Bronchial epithelial cell (primary cell): ENCODE data around the gene ZNF200. TPM values are rescaled to one million over a fixed set of nuclear protein-coding genes. Genes with fewer than 3 reads are reported as not detected.

Experiments
- DNase-seq: peaks from one replicate; pipeline ENCODE4 v3.0.0-alpha.2; 2010; ENCODE audit warnings: low read depth
- FAIRE-seq: peaks from 2 replicates; lab custom pipeline; 2011; peaks lifted over from hg19 to GRCh38; lab: Jason Lieb, UNC
- H3K27me3 ChIP-seq: 2 replicates; pipeline ENCODE4 v1.5.1; 2011; ENCODE audit warnings: low read length; ENCODE audit not compliant: control insufficient read depth, insufficient read depth
- H3K36me3 ChIP-seq: 2 replicates; pipeline ENCODE4 v1.5.1; 2011; ENCODE audit warnings: low read length; ENCODE audit not compliant: control insufficient read depth, insufficient read depth
- H3K4me3 ChIP-seq: 2 replicates; pipeline ENCODE4 v1.5.1; 2011; ENCODE audit warnings: mild to moderate bottlenecking, low read depth, low read length, control low read depth
- CTCF ChIP-seq: IDR thresholded peaks from 2 replicates; pipeline ENCODE4 v1.5.1; 2011; ENCODE audit warnings: mild to moderate bottlenecking, moderate library complexity, low read length, control low read depth, inconsistent platforms; ENCODE audit not compliant: insufficient read depth, severe bottlenecking
- total RNA-seq: library from RNA; depleted of rRNA; stranded (reverse); fragments of >200 nt; gene quantifications from 2 replicates; pipeline ENCODE4 v1.2.1, GENCODE V29; 2014

ZNF200 gene
- total RNA-seq, 1 donor from 2014 or later, result 9.5 TPM

GRCh38 chr16:3193221-3194212 is 41.4 kb downstream of the ZNF200 start:
- TF ChIP-seq CTCF, result no peak
- FAIRE-seq (no peak), DNase-seq (no peak)
- H3K4me3 ChIP-seq, result no peak overlapping the region
- H3K36me3 ChIP-seq, result no peaks in the 10 kb centered on the region
- H3K27me3 ChIP-seq, result no peaks in the 10 kb centered on the region

DNA sequence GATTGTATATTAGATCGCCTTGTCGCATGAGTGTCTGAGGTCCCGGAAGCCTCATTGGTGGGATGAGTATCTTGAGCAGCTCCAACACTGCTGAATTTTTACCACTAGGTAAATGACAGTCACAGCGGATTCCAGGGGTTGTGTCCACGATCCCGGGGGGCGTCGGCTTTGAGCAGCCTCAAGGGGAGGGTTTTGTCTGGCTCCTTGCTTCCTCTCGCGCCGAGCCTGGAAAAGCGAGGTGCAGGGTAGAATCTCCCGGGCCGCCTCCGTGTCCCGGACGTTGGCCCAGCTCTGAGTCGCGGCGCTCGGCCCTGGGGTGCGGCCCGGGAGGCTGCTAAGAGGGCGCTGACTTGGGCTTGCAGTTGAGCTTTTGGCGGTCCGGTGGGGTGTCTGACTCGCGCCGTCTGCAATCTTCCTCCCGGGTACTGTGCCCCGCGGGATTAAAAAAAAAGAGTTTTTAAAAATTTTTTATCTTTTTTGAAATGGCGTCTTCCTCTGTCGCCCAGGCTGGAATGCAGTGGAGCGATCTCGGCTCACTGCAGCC is 42.4 kb downstream of the ZNF200 start:
- TF ChIP-seq CTCF, result no peak
- DNase-seq (no peak), FAIRE-seq (no peak)
- H3K36me3 ChIP-seq, result no peaks in the 10 kb centered on the region
- no peak overlapping the region for H3K4me3 ChIP-seq
- no peaks in the 10 kb centered on the region for H3K27me3 ChIP-seq

DNA sequence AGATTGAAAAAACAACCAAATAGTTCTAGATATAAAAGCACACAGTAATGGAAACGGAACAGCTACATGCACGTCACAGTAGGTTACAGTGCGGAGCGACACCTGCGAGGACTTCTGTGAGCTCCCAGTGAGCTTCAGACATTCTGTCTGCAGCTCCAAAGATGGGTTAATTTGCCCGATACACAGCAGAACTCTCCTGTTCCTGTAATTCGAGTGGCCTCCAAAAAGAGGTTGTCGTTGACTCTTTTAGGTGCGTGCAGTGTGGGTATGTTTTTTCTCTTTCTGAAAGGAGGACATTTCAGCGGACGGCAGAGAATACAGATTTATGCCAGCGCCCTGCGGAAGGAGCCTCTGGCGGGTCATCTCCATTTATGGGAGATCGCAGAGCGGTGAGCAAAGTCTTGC is 44.0 kb downstream of the ZNF200 start:
- peak overlapping the region; percentile 28 for H3K4me3 ChIP-seq
- DNase-seq (no peak), FAIRE-seq (no peak)
- no peak for TF ChIP-seq CTCF
- no peaks in the 10 kb centered on the region for H3K36me3 ChIP-seq
- no peaks in the 10 kb centered on the region for H3K27me3 ChIP-seq

DNA sequence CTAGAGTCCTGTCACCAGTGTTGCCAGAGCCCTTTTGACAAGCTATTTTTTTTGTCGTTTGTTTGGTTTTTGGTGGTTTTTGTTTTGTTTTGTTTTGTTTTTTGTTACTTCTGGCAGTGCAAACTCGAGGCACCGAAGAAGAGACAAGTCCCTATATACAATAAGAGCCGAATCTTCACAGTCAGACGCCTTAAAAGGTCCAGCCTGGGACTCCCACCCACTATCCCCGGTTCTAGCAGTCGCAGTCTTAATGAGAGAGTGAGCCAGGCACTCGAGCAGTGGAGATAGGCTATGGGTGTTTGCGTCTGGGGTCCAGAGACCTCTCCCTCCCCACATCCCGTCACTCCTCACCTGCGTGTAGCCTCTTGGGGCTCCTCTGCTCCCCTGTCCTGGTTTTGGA is 45.1 kb downstream of the ZNF200 start:
- no peak for FAIRE-seq
- no peak overlapping the region for H3K4me3 ChIP-seq
- no peaks in the 10 kb centered on the region for H3K36me3 ChIP-seq
- H3K27me3 ChIP-seq, result no peaks in the 10 kb centered on the region
- TF ChIP-seq CTCF, result no peak
- DNase-seq, result no peak

DNA sequence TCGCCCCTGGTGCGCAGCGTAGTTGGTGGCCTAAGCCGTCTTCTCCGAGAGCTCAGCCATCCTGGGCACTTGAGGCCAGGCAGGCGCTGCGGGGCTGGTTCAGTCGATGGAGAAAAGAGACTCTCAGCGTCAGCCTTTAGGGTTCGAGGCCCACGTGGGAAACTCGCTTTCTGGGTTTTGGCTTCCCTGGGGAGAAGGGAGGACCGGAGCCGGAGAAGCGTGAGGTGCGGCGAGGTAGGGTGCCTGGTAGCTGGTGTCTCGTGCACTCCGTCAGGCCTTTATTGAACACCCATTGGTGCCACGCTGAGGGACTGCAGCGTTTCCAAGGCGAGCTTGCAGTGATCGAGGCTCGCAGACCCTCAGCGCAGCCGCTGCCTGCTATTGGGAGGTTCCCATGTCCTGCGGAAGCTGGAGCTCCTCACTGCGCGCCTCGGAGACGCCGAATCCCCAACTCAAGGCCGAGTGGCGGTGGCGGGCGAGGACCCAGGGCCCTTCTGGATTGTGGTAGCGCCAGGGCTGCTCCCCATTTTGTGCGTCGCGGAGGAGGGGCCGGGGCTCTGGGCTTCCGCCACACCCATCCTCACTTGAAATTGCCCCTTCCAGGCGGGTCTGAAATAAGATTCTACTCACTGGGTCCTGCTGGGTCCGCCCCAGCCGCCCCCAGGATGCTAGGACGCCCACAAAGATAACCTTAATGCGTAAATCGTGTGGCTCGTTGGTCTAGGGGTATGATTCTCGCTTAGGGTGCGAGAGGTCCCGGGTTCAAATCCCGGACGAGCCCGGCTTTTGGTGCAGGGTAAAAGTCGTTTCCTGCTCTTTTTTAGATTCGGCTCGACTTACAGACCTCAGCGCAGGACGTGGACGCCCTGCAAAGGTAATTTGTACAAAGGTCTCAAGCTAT is 45.8 kb downstream of the ZNF200 start:
- no peak for TF ChIP-seq CTCF
- Histone ChIP-seq H3K4me3 (peak overlapping the region; percentile 56), H3K27me3 (no peaks in the 10 kb centered on the region), H3K36me3 (no peaks in the 10 kb centered on the region)
- FAIRE-seq (no peak), DNase-seq (peak; percentile 54)
